Retinal pigment epithelial cell (primary cell): ENCODE data around the gene PIEZO2.
"Not testable (repeated sequence)": the region's sequence is repeated elsewhere in the genome, so short reads cannot be mapped to it uniquely, and the experiment has no call there.

Source experiments
- DNase-seq: peaks from one replicate; pipeline ENCODE4 v3.0.0-alpha.2; 2010; ENCODE audit warnings: low read depth
- H3K4me3 ChIP-seq: 2 replicates; pipeline ENCODE4 v1.5.1; 2011; ENCODE audit warnings: mild to moderate bottlenecking, low read length, control low read depth, moderate library complexity
- CTCF ChIP-seq: conservative IDR thresholded peaks from 2 replicates; pipeline ENCODE4 v1.5.1; 2011; ENCODE audit warnings: low read depth, low read length, control low read depth, inconsistent platforms

The PIEZO2 gene

GRCh38 chr18:10850840-10851239 is 298.5 kb downstream of the PIEZO2 start:
- TF ChIP-seq CTCF = no peak
- DNase-seq = no peak
- H3K4me3 ChIP-seq = no peak overlapping the region

GRCh38 chr18:10850216-10850615 is 299.2 kb downstream of the PIEZO2 start:
- H3K4me3 ChIP-seq = no peak overlapping the region
- no peak for TF ChIP-seq CTCF
- no peak for DNase-seq

- H3K4me3 ChIP-seq = no peak overlapping the region
- TF ChIP-seq CTCF = no peak
- no peak for DNase-seq
These were observed 301.5 kb downstream of the PIEZO2 start for GRCh38 chr18:10847907-10848306.

- no peak for DNase-seq
- H3K4me3 ChIP-seq = no peak overlapping the region
- no peak for TF ChIP-seq CTCF
These were observed 302.0 kb downstream of the PIEZO2 start for GRCh38 chr18:10847408-10847790.

GRCh38 chr18:10846657-10847407 is 302.5 kb downstream of the PIEZO2 start:
- no peak for DNase-seq
- no peak for TF ChIP-seq CTCF
- no peak overlapping the region for H3K4me3 ChIP-seq

GRCh38 chr18:10846035-10846434 is 303.3 kb downstream of the PIEZO2 start:
- H3K4me3 ChIP-seq, DNase-seq: not testable (repeated sequence)

- H3K4me3 ChIP-seq = no peak overlapping the region
- DNase-seq = no peak
- no peak for TF ChIP-seq CTCF
These were observed 305.8 kb downstream of the PIEZO2 start for GRCh38 chr18:10843565-10843964.

GRCh38 chr18:10842861-10843260 is 306.5 kb downstream of the PIEZO2 start:
- no peak for TF ChIP-seq CTCF
- DNase-seq = peak; percentile 18
- H3K4me3 ChIP-seq = no peak overlapping the region
